ENCODE results near the gene ADAMTS19. TPM values are rescaled to one million over a fixed set of nuclear protein-coding genes. Genes with fewer than 3 reads are reported as not detected.
A peak's percentile ranks its signal among the peaks of the same experiment; 100 is the strongest.
"Not testable (repeated sequence)": the region's sequence is repeated elsewhere in the genome, so short reads cannot be mapped to it uniquely, and the experiment has no call there.

ADAMTS19 gene
- total RNA-seq = 106 TPM

- H3K27me3 ChIP-seq (ENCODE audit: control insufficient read depth in 3 of 3, insufficient read depth in 3 of 3, low read length in 3 of 3) = peaks cover 4 to 7% (median 6%) of the 10 kb centered on the region in 3 donors
- H3K27ac ChIP-seq (ENCODE audit: low read depth, low read length) = peak within 1 kb of the TSS; percentile 8
- H3K4me3 ChIP-seq (ENCODE audit: low read length in 3 of 3) = peak within 1 kb of the TSS; percentile 76 to 80 (median 80)
- H3K4me1 ChIP-seq (ENCODE audit: control insufficient read depth in 3 of 3, insufficient read depth in 3 of 3, low read length in 3 of 3) = peaks cover 8 to 18% (median 9%) of the 10 kb centered on the region in 3 donors
- H3K36me3 ChIP-seq (ENCODE audit: control insufficient read depth in 3 of 3, insufficient read depth in 3 of 3, low read length in 3 of 3) = no peaks in the 10 kb centered on the region
- no peaks in the 10 kb centered on the region for H3K9me3 ChIP-seq (ENCODE audit: control insufficient read depth in 3 of 3, low read length in 3 of 3)
- peak within 1 kb of the TSS; percentile 48 to 68 (median 65) for H3K9ac ChIP-seq (ENCODE audit: low read depth in 1 of 3, low read length in 3 of 3)
These were observed at the start of gene ADAMTS19 for GRCh38 chr5:129459777-129460671. Gene ADAMTS19, plus strand, starts transcription at chr5:129460298. Its CDS starts 94 bp downstream, at chr5:129460392.

GRCh38 chr5:129410488-129410887 is 49.6 kb upstream of the ADAMTS19 start:
- Histone ChIP-seq H3K4me3 (ENCODE audit: low read length in 3 of 3) (no peak overlapping the region), H3K9me3 (ENCODE audit: control insufficient read depth in 3 of 3, low read length in 3 of 3) (no peaks in the 10 kb centered on the region), H3K27me3 (ENCODE audit: control insufficient read depth in 3 of 3, insufficient read depth in 3 of 3, low read length in 3 of 3) (no peaks in the 10 kb centered on the region), H3K27ac (ENCODE audit: low read depth, low read length) (no peak overlapping the region), H3K9ac (ENCODE audit: low read depth in 1 of 3, low read length in 3 of 3) (no peak overlapping the region), H3K36me3 (ENCODE audit: control insufficient read depth in 3 of 3, insufficient read depth in 3 of 3, low read length in 3 of 3) (no peaks in the 10 kb centered on the region), H3K4me1 (ENCODE audit: control insufficient read depth in 3 of 3, insufficient read depth in 3 of 3, low read length in 3 of 3) (no peaks in the 10 kb centered on the region)

GRCh38 chr5:129412721-129413120 is 47.4 kb upstream of the ADAMTS19 start:
- no peaks in the 10 kb centered on the region for H3K36me3 ChIP-seq (ENCODE audit: control insufficient read depth in 3 of 3, insufficient read depth in 3 of 3, low read length in 3 of 3)
- H3K4me3 ChIP-seq (ENCODE audit: low read length in 3 of 3) = no peak overlapping the region
- H3K4me1 ChIP-seq (ENCODE audit: control insufficient read depth in 3 of 3, insufficient read depth in 3 of 3, low read length in 3 of 3) = no peaks in the 10 kb centered on the region
- no peaks in the 10 kb centered on the region for H3K27me3 ChIP-seq (ENCODE audit: control insufficient read depth in 3 of 3, insufficient read depth in 3 of 3, low read length in 3 of 3)
- no peak overlapping the region for H3K27ac ChIP-seq (ENCODE audit: low read depth, low read length)
- peaks cover 0 to 3% (median 0%) of the 10 kb centered on the region in 3 donors for H3K9me3 ChIP-seq (ENCODE audit: control insufficient read depth in 3 of 3, low read length in 3 of 3)
- H3K9ac ChIP-seq (ENCODE audit: low read depth in 1 of 3, low read length in 3 of 3) = no peak overlapping the region

GRCh38 chr5:129413570-129413969 is 46.5 kb upstream of the ADAMTS19 start:
- no peak overlapping the region for H3K9ac ChIP-seq (ENCODE audit: low read depth in 1 of 3, low read length in 3 of 3)
- H3K4me3 ChIP-seq (ENCODE audit: low read length in 3 of 3) = no peak overlapping the region
- H3K36me3 ChIP-seq (ENCODE audit: control insufficient read depth in 3 of 3, insufficient read depth in 3 of 3, low read length in 3 of 3) = no peaks in the 10 kb centered on the region
- no peaks in the 10 kb centered on the region for H3K27me3 ChIP-seq (ENCODE audit: control insufficient read depth in 3 of 3, insufficient read depth in 3 of 3, low read length in 3 of 3)
- no peak overlapping the region for H3K27ac ChIP-seq (ENCODE audit: low read depth, low read length)
- H3K4me1 ChIP-seq (ENCODE audit: control insufficient read depth in 3 of 3, insufficient read depth in 3 of 3, low read length in 3 of 3) = no peaks in the 10 kb centered on the region
- peaks cover 0 to 3% (median 0%) of the 10 kb centered on the region in 3 donors for H3K9me3 ChIP-seq (ENCODE audit: control insufficient read depth in 3 of 3, low read length in 3 of 3)

- H3K4me3 ChIP-seq (ENCODE audit: low read length in 3 of 3) = no peak overlapping the region
These were observed 40.8 kb upstream of the ADAMTS19 start for GRCh38 chr5:129419292-129419691.

GRCh38 chr5:129425031-129425430 is 35.1 kb upstream of the ADAMTS19 start:
- Histone ChIP-seq H3K9ac (ENCODE audit: low read depth in 1 of 3, low read length in 3 of 3) (no peak overlapping the region), H3K4me3 (ENCODE audit: low read length in 3 of 3) (no peak overlapping the region), H3K27ac (ENCODE audit: low read depth, low read length) (no peak overlapping the region), H3K36me3 (ENCODE audit: control insufficient read depth in 3 of 3, insufficient read depth in 3 of 3, low read length in 3 of 3) (no peaks in the 10 kb centered on the region), H3K4me1 (ENCODE audit: control insufficient read depth in 3 of 3, insufficient read depth in 3 of 3, low read length in 3 of 3) (no peaks in the 10 kb centered on the region), H3K9me3 (ENCODE audit: control insufficient read depth in 3 of 3, low read length in 3 of 3) (no peaks in the 10 kb centered on the region), H3K27me3 (ENCODE audit: control insufficient read depth in 3 of 3, insufficient read depth in 3 of 3, low read length in 3 of 3) (no peaks in the 10 kb centered on the region)

More at GRCh38 chr5:129419292-129419691, 40.8 kb upstream of the ADAMTS19 start:
- no peak overlapping the region for H3K27ac ChIP-seq (ENCODE audit: low read depth, low read length)
- no peaks in the 10 kb centered on the region for H3K27me3 ChIP-seq (ENCODE audit: control insufficient read depth in 3 of 3, insufficient read depth in 3 of 3, low read length in 3 of 3)
- no peaks in the 10 kb centered on the region for H3K36me3 ChIP-seq (ENCODE audit: control insufficient read depth in 3 of 3, insufficient read depth in 3 of 3, low read length in 3 of 3)
- H3K9me3 ChIP-seq (ENCODE audit: control insufficient read depth in 3 of 3, low read length in 3 of 3) = peaks cover 0 to 3% (median 0%) of the 10 kb centered on the region in 3 donors
- no peaks in the 10 kb centered on the region for H3K4me1 ChIP-seq (ENCODE audit: control insufficient read depth in 3 of 3, insufficient read depth in 3 of 3, low read length in 3 of 3)
- no peak overlapping the region for H3K9ac ChIP-seq (ENCODE audit: low read depth in 1 of 3, low read length in 3 of 3)

GRCh38 chr5:129426071-129426470 is 34.0 kb upstream of the ADAMTS19 start:
- no peak overlapping the region for H3K4me3 ChIP-seq (ENCODE audit: low read length in 3 of 3)

GRCh38 chr5:129428636-129429035 is 31.5 kb upstream of the ADAMTS19 start:
- H3K9ac ChIP-seq (ENCODE audit: low read depth in 1 of 3, low read length in 3 of 3); H3K9me3 ChIP-seq (ENCODE audit: control insufficient read depth in 3 of 3, low read length in 3 of 3); H3K4me3 ChIP-seq (ENCODE audit: low read length in 3 of 3); H3K27me3 ChIP-seq (ENCODE audit: control insufficient read depth in 3 of 3, insufficient read depth in 3 of 3, low read length in 3 of 3); H3K36me3 ChIP-seq (ENCODE audit: control insufficient read depth in 3 of 3, insufficient read depth in 3 of 3, low read length in 3 of 3); H3K4me1 ChIP-seq (ENCODE audit: control insufficient read depth in 3 of 3, insufficient read depth in 3 of 3, low read length in 3 of 3); H3K27ac ChIP-seq (ENCODE audit: low read depth, low read length): not testable (repeated sequence)

More at GRCh38 chr5:129426071-129426470, 34.0 kb upstream of the ADAMTS19 start:
- Histone ChIP-seq H3K9me3 (ENCODE audit: control insufficient read depth in 3 of 3, low read length in 3 of 3) (no peaks in the 10 kb centered on the region), H3K36me3 (ENCODE audit: control insufficient read depth in 3 of 3, insufficient read depth in 3 of 3, low read length in 3 of 3) (no peaks in the 10 kb centered on the region), H3K27me3 (ENCODE audit: control insufficient read depth in 3 of 3, insufficient read depth in 3 of 3, low read length in 3 of 3) (no peaks in the 10 kb centered on the region), H3K9ac (ENCODE audit: low read depth in 1 of 3, low read length in 3 of 3) (no peak overlapping the region), H3K4me1 (ENCODE audit: control insufficient read depth in 3 of 3, insufficient read depth in 3 of 3, low read length in 3 of 3) (no peaks in the 10 kb centered on the region), H3K27ac (ENCODE audit: low read depth, low read length) (no peak overlapping the region)

- Histone ChIP-seq H3K9me3 (ENCODE audit: control insufficient read depth in 3 of 3, low read length in 3 of 3) (no peaks in the 10 kb centered on the region), H3K27ac (ENCODE audit: low read depth, low read length) (no peak overlapping the region), H3K4me3 (ENCODE audit: low read length in 3 of 3) (no peak overlapping the region), H3K9ac (ENCODE audit: low read depth in 1 of 3, low read length in 3 of 3) (no peak overlapping the region), H3K27me3 (ENCODE audit: control insufficient read depth in 3 of 3, insufficient read depth in 3 of 3, low read length in 3 of 3) (no peaks in the 10 kb centered on the region), H3K4me1 (ENCODE audit: control insufficient read depth in 3 of 3, insufficient read depth in 3 of 3, low read length in 3 of 3) (no peaks in the 10 kb centered on the region), H3K36me3 (ENCODE audit: control insufficient read depth in 3 of 3, insufficient read depth in 3 of 3, low read length in 3 of 3) (no peaks in the 10 kb centered on the region)
These were observed 28.7 kb upstream of the ADAMTS19 start for GRCh38 chr5:129431406-129431805.

- no peak overlapping the region for H3K27ac ChIP-seq (ENCODE audit: low read depth, low read length)
- H3K4me1 ChIP-seq (ENCODE audit: control insufficient read depth in 3 of 3, insufficient read depth in 3 of 3, low read length in 3 of 3) = no peaks in the 10 kb centered on the region
- no peaks in the 10 kb centered on the region for H3K36me3 ChIP-seq (ENCODE audit: control insufficient read depth in 3 of 3, insufficient read depth in 3 of 3, low read length in 3 of 3)
- no peaks in the 10 kb centered on the region for H3K27me3 ChIP-seq (ENCODE audit: control insufficient read depth in 3 of 3, insufficient read depth in 3 of 3, low read length in 3 of 3)
- no peaks in the 10 kb centered on the region for H3K9me3 ChIP-seq (ENCODE audit: control insufficient read depth in 3 of 3, low read length in 3 of 3)
- no peak overlapping the region for H3K4me3 ChIP-seq (ENCODE audit: low read length in 3 of 3)
- H3K9ac ChIP-seq (ENCODE audit: low read depth in 1 of 3, low read length in 3 of 3) = no peak overlapping the region
These were observed 21.8 kb upstream of the ADAMTS19 start for GRCh38 chr5:129438322-129438721.
